Measurements from ENCODE around the gene SLC17A7. TPM values are rescaled to one million over a fixed set of nuclear protein-coding genes. Genes with fewer than 3 reads are reported as not detected.
A peak's percentile ranks its signal among the peaks of the same experiment; 100 is the strongest.

SLC17A7 gene
- total and polyA plus RNA-seq, 2 of the 13 experiments (the other 11 are each of a cell fraction or from before 2014, with no cell fraction given) = 0.32 TPM; not detected in 1

DNA sequence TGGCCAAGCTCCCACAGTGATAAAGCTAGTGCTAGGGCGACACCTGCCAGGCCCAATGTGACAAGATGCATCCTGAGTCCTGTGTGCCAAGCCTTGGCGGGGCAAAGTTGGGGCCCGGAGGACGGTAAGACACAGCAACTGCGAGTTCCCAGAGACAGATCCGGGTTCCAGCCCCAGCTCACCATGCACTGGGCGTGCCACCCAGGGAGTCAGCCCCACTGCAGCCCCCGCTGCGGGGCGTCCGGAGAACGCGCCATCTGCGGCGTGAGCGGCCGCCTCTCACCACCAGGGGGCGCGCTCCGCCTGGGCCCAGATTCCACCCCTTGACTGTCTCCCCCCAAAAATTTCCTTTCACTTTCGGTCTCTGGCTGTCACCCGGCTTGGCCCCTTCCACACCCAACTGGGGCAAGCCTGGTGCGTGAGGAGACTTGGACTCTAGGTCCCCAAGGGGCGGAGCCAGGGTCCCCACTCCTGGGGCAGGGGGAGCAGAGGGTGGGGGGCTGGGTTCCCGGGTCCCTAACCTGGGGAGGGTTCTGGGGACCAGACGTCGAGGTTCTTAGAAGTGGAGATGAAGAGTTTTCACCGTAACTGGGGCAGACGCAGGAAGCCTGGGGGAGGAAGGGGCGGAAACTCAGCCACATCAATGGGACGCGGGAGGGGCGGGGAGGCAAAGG, 32.7 kb upstream of the SLC17A7 start, which contains the start of gene FLT3LG (continued):
- no peak; the same call in 1 of the 2 replicates for TF ChIP-seq SMC3 (IDR thresholded peaks at IDR 0.05; ENCODE audit: low read length)
- TF ChIP-seq ZNF7 (CRISPR knock-in tag; IDR thresholded peaks at IDR 0.05) = no peak
- TF ChIP-seq, protein P1, sequence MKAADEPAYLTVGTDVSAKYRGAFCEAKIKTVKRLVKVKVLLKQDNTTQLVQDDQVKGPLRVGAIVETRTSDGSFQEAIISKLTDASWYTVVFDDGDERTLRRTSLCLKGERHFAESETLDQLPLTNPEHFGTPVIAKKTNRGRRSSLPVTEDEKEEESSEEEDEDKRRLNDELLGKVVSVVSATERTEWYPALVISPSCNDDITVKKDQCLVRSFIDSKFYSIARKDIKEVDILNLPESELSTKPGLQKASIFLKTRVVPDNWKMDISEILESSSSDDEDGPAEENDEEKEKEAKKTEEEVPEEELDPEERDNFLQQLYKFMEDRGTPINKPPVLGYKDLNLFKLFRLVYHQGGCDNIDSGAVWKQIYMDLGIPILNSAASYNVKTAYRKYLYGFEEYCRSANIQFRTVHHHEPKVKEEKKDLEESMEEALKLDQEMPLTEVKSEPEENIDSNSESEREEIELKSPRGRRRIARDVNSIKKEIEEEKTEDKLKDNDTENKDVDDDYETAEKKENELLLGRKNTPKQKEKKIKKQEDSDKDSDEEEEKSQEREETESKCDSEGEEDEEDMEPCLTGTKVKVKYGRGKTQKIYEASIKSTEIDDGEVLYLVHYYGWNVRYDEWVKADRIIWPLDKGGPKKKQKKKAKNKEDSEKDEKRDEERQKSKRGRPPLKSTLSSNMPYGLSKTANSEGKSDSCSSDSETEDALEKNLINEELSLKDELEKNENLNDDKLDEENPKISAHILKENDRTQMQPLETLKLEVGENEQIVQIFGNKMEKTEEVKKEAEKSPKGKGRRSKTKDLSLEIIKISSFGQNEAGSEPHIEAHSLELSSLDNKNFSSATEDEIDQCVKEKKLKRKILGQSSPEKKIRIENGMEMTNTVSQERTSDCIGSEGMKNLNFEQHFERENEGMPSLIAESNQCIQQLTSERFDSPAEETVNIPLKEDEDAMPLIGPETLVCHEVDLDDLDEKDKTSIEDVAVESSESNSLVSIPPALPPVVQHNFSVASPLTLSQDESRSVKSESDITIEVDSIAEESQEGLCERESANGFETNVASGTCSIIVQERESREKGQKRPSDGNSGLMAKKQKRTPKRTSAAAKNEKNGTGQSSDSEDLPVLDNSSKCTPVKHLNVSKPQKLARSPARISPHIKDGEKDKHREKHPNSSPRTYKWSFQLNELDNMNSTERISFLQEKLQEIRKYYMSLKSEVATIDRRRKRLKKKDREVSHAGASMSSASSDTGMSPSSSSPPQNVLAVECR (CRISPR knock-in tag; IDR thresholded peaks at IDR 0.05; ENCODE audit: borderline replicate concordance) = peak; percentile 48; the same call in 1 of the 2 replicates
- TF ChIP-seq YY1 (IDR thresholded peaks at IDR 0.05; ENCODE audit: insufficient read depth, insufficient replicate concordance, low read depth, low read length) = peak; percentile 61
- TF ChIP-seq, protein P2, sequence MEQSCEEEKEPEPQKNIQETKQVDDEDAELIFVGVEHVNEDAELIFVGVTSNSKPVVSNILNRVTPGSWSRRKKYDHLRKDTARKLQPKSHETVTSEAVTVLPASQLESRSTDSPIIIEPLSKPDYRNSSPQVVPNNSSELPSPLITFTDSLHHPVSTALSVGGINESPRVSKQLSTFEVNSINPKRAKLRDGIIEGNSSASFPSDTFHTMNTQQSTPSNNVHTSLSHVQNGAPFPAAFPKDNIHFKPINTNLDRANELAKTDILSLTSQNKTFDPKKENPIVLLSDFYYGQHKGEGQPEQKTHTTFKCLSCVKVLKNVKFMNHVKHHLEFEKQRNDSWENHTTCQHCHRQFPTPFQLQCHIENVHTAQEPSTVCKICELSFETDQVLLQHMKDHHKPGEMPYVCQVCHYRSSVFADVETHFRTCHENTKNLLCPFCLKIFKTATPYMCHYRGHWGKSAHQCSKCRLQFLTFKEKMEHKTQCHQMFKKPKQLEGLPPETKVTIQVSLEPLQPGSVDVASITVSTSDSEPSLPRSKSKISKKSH (CRISPR knock-in tag; IDR thresholded peaks at IDR 0.05; ENCODE audit: borderline replicate concordance) = no peak
- no peak for TF ChIP-seq HNRNPUL1 (IDR thresholded peaks at IDR 0.05; ENCODE audit: low read depth, low read length)
- TF ChIP-seq ZNF639 (CRISPR knock-in tag; conservative IDR thresholded peaks at IDR 0.05) = no peak
- TF ChIP-seq ZSCAN9 (CRISPR knock-in tag; IDR thresholded peaks at IDR 0.05; ENCODE audit: borderline replicate concordance) = no peak
- no peak for TF ChIP-seq ZNF567 (CRISPR knock-in tag; IDR thresholded peaks at IDR 0.05; ENCODE audit: borderline replicate concordance)
- TF ChIP-seq NR2F1 (CRISPR knock-in tag; IDR thresholded peaks at IDR 0.05) = no peak
- TF ChIP-seq KLF16 (CRISPR knock-in tag; IDR thresholded peaks at IDR 0.05) = no peak
- TF ChIP-seq SKI (IDR thresholded peaks at IDR 0.05; ENCODE audit: partially characterized antibody) = no peak
- TF ChIP-seq ARHGAP35 (CRISPR knock-in tag; IDR thresholded peaks at IDR 0.05; ENCODE audit: borderline replicate concordance) = peak; percentile 51; the same call in 1 of the 2 replicates
- no peak for TF ChIP-seq GTF3A (CRISPR knock-in tag; conservative IDR thresholded peaks at IDR 0.05)
- TF ChIP-seq PRDM10 (CRISPR knock-in tag; IDR thresholded peaks at IDR 0.05; ENCODE audit: low read depth) = no peak
- no peak for TF ChIP-seq ZNF530 (CRISPR knock-in tag; IDR thresholded peaks at IDR 0.05; ENCODE audit: low read depth)
- TF ChIP-seq ZSCAN21 (CRISPR knock-in tag; IDR thresholded peaks at IDR 0.05; ENCODE audit: borderline replicate concordance) = no peak
